Activated CD4-positive, CD25-positive, alpha-beta regulatory T cell treated with anti-CD3 and anti-CD28 coated beads, Interleukin-2, amount 50 U/mL, for 72 hours (primary cell): ENCODE data around the gene DUS1L.

Experiments used
- DNase-seq: peaks from one replicate; pipeline ENCODE4 v3.0.0; 2021

Gene DUS1L

DNA sequence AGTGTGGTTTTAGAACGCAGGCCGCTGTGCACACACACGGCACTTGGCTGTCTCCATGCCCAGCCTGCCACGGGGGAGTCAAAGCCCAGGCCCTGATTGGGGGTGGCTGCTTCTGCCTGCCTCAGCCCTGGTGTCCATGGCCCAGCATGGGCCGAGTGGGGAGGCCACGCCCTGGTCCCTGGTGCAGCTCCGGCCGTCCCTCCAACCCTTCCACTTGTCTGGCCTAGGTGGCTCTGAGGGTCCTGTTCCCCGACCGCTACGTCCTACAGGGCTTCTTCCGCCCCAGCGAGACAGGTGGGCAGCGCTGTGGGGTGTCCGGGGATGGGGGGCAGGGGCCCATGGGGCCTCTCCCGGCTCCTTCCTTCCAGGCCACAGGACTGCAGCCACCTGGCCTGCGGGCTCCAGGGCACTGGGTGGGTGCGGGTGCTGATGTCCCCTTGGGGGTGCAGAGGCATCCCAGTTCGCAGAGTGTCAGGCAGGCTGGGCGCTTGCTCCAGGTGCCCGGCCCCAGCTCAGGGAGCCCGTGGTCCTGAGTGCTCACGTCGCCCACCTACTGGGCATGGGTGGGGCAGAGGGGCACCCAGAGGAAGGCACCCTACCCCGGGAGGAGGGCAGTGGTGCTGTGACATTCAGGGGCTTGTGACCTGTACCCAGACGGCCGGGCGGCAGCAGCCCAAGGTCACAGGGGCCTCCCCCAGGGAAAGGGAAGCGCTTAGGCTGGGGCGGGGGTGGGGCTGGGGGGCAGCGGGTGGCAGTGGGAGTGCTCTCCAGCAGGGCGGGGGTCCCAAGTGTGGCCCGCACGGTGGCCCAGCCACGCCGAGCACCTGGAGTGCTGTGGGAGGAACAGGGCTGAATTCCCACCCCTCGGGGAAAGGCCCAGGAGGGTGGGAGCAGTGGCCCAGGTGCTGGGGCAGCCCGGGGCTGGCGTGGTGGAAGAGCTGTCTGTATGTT is 54.8 kb downstream of the DUS1L start:
- no peak for DNase-seq

DNA sequence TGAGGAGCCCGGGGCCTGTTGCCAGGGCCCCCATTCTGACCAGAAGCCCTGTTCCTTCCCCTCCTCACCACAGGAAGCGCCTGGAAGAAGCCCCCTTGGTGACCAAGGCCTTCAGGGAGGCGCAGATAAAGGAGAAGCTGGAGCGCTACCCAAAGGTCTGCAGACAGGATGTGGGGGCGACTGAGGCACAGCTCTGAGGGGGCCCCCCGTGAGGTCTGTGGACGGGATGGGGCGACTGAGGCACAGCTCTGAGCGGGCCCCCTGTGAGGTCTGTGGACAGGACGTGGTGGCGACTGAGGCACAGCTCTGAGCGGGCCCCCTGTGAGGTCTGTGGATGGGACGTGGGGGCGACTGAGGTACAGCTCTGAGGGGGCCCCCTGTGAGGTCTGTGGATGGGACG is 56.2 kb downstream of the DUS1L start:
- no peak for DNase-seq

DNA sequence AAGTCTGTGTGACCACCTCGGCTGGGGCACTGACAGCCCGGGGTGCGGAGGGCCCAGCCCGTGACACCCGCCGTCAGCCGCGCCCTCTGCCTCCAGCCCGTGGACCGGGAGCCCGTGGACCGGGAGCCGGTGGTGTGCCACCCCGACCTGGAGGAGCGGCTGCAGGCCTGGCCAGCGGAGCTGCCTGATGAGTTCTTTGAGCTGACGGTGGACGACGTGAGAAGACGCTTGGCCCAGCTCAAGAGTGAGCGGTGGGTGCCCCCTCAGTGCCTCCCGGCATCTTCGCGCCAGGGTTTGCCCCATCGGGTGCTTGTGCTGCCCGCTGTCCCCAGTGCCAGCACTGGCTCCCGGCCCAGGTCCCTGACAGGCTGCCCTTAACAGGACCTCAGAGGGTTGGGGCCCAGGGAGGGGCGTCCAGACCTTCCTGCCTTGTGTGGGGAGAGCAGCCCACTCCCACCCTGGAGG is 56.6 kb downstream of the DUS1L start:
- no peak for DNase-seq

DNA sequence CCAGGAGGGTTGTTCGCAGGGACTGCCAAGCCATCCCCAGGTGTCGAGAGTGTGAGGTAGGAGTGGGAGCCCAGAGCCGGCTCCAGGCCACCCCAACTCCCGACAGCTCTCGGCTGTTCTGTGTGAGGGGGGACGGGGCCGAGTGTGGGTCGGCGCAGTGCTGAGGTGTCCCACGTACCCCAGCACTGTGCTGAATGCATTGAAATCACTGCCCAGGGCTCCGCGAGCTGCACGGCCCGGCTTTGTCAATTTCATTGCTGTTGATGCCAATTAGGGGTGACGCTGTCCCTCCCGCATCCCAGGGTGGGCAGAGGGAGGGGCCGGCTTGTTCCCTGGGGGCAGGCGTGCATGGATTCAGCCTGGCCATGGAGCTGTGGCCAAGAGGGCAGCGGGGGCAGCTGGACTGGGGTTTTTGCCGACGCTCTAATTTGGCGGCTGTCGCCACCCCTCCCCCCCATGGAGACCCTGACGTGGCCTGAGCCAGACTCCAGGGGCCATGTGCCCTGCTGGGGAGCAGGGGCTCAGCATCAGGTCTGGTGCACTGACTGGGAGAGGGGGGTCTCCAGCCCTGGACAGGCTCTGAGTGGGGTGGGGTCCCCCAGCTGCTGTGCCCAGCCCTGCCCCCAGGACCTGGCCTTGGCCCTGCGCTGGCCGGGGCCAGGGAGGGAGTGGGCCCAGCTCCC is 57.2 kb downstream of the DUS1L start:
- DNase-seq, result no peak
